ENCODE results near the gene IGFBP1.

GRCh38 chr7:45937301-45937700 lies 49.0 kb downstream of the IGFBP1 start:
- TF ChIP-seq CTCF (IDR thresholded peaks at IDR 0.05 in 4 of 5, conservative IDR thresholded peaks at IDR 0.05 in 1 of 5) (no peak), POLR2A (IDR thresholded peaks at IDR 0.05) (no peak)
